Measurements from ENCODE around the gene TBR1. TPM values are rescaled to one million over a fixed set of nuclear protein-coding genes. Genes with fewer than 3 reads are reported as not detected.

The TBR1 gene
- total RNA-seq, 1 experiment from 2014 or later, result 0.15 TPM

DNA sequence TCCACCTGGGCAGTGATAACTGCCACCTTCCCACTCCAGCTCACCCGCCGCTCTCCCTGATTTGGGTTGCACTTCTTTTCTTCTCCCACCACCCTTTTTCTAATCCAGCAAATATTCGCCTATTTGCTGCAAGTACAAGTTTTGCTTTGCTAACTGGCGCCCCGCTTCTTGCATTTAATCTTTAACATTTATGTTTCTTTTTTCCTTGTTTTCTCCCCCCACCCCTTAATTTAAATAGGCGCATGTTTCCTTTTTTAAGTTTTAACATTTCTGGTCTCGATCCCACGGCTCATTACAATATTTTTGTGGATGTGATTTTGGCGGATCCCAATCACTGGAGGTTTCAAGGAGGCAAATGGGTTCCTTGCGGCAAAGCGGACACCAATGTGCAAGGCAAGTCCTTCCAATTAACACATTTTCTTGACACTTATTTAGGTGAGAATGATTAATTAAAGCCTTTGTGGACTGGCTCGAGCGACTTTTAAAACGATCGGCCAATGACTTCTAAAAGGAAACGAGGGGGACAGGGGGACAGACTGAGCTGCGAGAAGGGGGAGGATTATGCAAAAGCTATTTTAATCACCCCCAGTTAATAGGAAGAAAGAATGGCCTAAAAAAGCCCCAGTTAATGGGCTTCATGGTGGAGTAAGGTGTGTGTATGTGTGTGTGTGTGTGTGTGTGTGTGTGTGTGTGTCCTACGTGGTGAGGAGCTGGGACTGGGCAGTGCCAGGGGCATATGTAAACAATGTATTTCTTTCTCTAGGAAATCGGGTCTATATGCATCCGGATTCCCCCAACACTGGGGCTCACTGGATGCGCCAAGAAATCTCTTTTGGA is 1.6 kb downstream of the TBR1 start:
- no peak overlapping the region for H3K9ac ChIP-seq (ENCODE audit: low read length)
- no peak overlapping the region for H2AFZ ChIP-seq (ENCODE audit: low read length)
- H3K27me3 ChIP-seq (ENCODE audit: low read length), result no peaks in the 10 kb centered on the region
- H3K9me2 ChIP-seq (replicated peaks; ENCODE audit: insufficient read depth, low read length), result no peaks in the 10 kb centered on the region
- no peak overlapping the region for H3K4me3 ChIP-seq (ENCODE audit: low read length)
- H3K4me2 ChIP-seq (ENCODE audit: low read depth, low read length, poor library complexity, severe bottlenecking), result no peak overlapping the region
- H4K20me1 ChIP-seq (ENCODE audit: insufficient read depth, low read depth, low read length), result no peaks in the 10 kb centered on the region
- H3K79me2 ChIP-seq (ENCODE audit: low read length), result no peaks in the 10 kb centered on the region
- no peak for DNase-seq
- H3K36me3 ChIP-seq (ENCODE audit: insufficient read depth, low read length), result no peaks in the 10 kb centered on the region
- H3K4me1 ChIP-seq (ENCODE audit: low read length), result peaks cover 11% of the 10 kb centered on the region
- no peaks in the 10 kb centered on the region for H3K9me3 ChIP-seq (ENCODE audit: low read length)
- no peak overlapping the region for H3K27ac ChIP-seq (ENCODE audit: low read length)

DNA sequence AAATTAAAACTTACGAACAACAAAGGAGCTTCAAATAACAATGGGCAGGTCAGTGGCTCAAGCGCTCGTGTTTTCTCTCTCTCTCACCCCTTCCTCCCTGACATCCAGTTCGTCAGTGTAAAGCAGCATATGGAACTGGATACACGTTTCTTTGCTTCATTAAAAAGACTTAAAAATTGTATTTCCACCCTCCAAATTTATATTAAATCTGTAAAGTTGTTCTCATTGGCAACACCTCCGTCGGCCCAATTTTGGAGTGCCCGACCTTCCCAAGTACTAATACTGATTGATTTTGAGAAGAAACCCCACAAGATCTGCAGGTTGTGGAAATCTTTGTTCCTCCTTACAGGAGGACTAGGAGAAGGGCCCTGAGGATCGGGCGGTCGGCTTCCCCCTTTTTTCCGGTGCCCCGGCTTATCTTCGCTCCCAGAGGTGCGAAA is 2.2 kb downstream of the TBR1 start:
- Histone ChIP-seq H3K27ac (ENCODE audit: low read length) (no peak overlapping the region), H3K9ac (ENCODE audit: low read length) (no peak overlapping the region), H3K36me3 (ENCODE audit: insufficient read depth, low read length) (no peaks in the 10 kb centered on the region), H3K79me2 (ENCODE audit: low read length) (no peaks in the 10 kb centered on the region), H3K9me3 (ENCODE audit: low read length) (no peaks in the 10 kb centered on the region), H2AFZ (ENCODE audit: low read length) (no peak overlapping the region), H3K27me3 (ENCODE audit: low read length) (no peaks in the 10 kb centered on the region), H4K20me1 (ENCODE audit: insufficient read depth, low read depth, low read length) (no peaks in the 10 kb centered on the region), H3K4me2 (ENCODE audit: low read depth, low read length, poor library complexity, severe bottlenecking) (no peak overlapping the region), H3K4me1 (ENCODE audit: low read length) (peaks cover 11% of the 10 kb centered on the region), H3K9me2 (replicated peaks; ENCODE audit: insufficient read depth, low read length) (no peaks in the 10 kb centered on the region), H3K4me3 (ENCODE audit: low read length) (no peak overlapping the region)
- DNase-seq, result no peak

DNA sequence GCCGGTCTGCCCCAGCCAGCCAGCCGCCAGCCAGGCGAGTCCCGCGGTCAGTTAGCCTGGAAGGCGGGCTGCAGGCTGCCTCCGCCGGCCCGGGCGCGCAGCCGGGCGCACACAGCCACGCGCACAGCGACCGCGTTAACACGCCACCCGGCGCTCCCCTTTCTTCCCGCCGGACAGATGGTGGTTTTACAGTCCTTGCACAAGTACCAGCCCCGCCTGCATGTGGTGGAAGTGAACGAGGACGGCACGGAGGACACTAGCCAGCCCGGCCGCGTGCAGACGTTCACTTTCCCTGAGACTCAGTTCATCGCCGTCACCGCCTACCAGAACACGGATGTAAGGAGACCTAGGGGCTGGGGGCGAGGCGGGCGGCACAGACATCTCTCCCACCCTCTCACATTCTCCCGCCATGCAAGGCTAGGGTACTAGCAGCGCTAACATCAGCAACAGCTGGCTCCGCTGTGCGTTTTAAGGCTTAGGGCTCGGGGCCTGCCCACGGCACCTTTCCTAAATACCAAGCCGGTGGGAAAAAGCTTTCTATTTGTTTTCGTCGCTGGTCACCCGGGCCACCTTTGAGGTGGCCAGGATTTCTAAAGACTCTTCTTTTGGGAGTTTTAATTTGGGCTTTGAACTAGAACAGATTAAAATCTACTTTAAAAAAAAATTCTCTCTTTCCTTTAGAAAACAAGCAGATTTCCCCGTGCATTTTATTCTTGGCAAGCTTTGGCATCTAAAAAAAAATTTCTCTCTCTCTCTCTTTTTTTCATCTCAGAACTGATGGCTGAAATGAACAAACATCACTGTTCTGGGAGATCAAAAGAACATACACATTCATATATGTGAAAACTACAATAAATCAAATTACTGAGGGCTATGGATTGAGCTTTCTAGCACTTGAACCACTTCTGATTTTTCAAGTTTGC is 2.9 kb downstream of the TBR1 start:
- H3K27ac ChIP-seq (ENCODE audit: low read length), result no peak overlapping the region
- H4K20me1 ChIP-seq (ENCODE audit: insufficient read depth, low read depth, low read length), result no peaks in the 10 kb centered on the region
- H3K27me3 ChIP-seq (ENCODE audit: low read length), result no peaks in the 10 kb centered on the region
- no peaks in the 10 kb centered on the region for H3K9me2 ChIP-seq (replicated peaks; ENCODE audit: insufficient read depth, low read length)
- peaks cover 11% of the 10 kb centered on the region for H3K4me1 ChIP-seq (ENCODE audit: low read length)
- no peak for DNase-seq
- no peak overlapping the region for H3K4me3 ChIP-seq (ENCODE audit: low read length)
- H3K9me3 ChIP-seq (ENCODE audit: low read length), result no peaks in the 10 kb centered on the region
- no peaks in the 10 kb centered on the region for H3K36me3 ChIP-seq (ENCODE audit: insufficient read depth, low read length)
- no peak overlapping the region for H3K9ac ChIP-seq (ENCODE audit: low read length)
- no peak overlapping the region for H3K4me2 ChIP-seq (ENCODE audit: low read depth, low read length, poor library complexity, severe bottlenecking)
- no peaks in the 10 kb centered on the region for H3K79me2 ChIP-seq (ENCODE audit: low read length)
- no peak overlapping the region for H2AFZ ChIP-seq (ENCODE audit: low read length)

DNA sequence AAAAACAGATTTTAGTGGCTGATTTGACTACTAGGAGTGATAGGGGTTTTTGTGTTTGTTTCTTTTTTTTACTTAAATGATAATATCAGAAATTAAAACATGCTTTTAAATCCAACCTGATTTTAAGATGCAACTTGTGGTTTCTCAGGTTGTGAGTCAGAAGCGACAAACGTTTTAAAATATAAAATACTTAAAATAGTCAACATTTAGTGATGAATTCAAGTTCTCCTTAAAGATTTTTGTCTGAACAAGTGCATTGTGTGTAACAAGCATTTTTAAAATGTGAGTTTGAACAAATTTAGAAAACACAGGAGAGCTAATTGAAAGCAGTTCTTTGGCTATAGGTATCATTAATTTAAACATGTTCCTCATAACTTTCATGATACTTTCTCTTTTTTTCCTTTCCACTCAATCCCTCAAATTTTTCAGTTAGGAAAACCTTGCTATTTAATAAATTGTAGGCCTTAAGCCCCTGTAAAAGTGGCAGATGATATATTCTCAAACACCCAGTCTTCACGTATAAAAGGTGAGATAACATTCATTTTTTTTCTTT is 3.6 kb downstream of the TBR1 start:
- H4K20me1 ChIP-seq (ENCODE audit: insufficient read depth, low read depth, low read length), result no peaks in the 10 kb centered on the region
- no peak overlapping the region for H3K4me2 ChIP-seq (ENCODE audit: low read depth, low read length, poor library complexity, severe bottlenecking)
- H3K79me2 ChIP-seq (ENCODE audit: low read length), result no peaks in the 10 kb centered on the region
- no peak overlapping the region for H3K4me3 ChIP-seq (ENCODE audit: low read length)
- no peaks in the 10 kb centered on the region for H3K27me3 ChIP-seq (ENCODE audit: low read length)
- H3K9me2 ChIP-seq (replicated peaks; ENCODE audit: insufficient read depth, low read length), result no peaks in the 10 kb centered on the region
- H3K36me3 ChIP-seq (ENCODE audit: insufficient read depth, low read length), result no peaks in the 10 kb centered on the region
- no peak for DNase-seq
- no peaks in the 10 kb centered on the region for H3K9me3 ChIP-seq (ENCODE audit: low read length)
- H3K27ac ChIP-seq (ENCODE audit: low read length), result no peak overlapping the region
- H3K4me1 ChIP-seq (ENCODE audit: low read length), result peaks cover 11% of the 10 kb centered on the region
- H3K9ac ChIP-seq (ENCODE audit: low read length), result no peak overlapping the region
- H2AFZ ChIP-seq (ENCODE audit: low read length), result no peak overlapping the region

DNA sequence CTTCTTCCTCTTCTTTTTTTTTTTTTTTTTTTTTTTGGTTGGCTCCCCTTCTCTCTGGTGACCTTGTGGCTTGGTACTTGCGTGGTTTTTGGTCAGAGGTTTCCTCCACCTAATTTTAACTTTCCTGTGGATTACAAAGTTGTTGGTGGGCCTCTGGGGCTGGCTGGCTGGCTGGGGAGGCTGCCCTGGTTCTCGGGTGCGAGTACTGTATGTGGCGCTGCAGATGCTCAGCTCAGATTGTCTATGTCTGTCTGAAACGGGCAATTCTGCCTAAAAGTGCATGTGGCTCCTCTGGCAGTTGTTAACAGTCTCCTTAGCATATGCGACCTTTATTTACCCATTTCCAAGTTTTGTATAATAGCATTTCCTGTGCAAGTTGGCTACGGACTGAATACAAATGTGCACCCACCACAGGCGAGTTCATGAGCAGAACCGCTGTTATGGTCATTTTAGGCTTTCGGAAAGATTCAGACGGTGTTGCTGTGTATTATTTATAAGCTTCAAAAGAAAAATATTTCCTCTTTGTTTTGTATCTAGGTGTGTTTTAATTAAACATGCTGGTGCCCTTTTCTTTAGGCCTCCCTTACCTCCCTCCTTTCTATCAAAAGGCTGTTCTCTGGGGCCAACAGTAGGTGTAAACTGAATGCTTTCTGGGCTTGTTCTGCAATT is 4.4 kb downstream of the TBR1 start:
- Histone ChIP-seq H3K9me3 (ENCODE audit: low read length) (no peaks in the 10 kb centered on the region), H4K20me1 (ENCODE audit: insufficient read depth, low read depth, low read length) (no peaks in the 10 kb centered on the region), H3K4me2 (ENCODE audit: low read depth, low read length, poor library complexity, severe bottlenecking) (no peak overlapping the region), H3K27me3 (ENCODE audit: low read length) (no peaks in the 10 kb centered on the region), H3K9me2 (replicated peaks; ENCODE audit: insufficient read depth, low read length) (no peaks in the 10 kb centered on the region), H2AFZ (ENCODE audit: low read length) (no peak overlapping the region), H3K4me3 (ENCODE audit: low read length) (no peak overlapping the region), H3K79me2 (ENCODE audit: low read length) (no peaks in the 10 kb centered on the region), H3K27ac (ENCODE audit: low read length) (no peak overlapping the region), H3K4me1 (ENCODE audit: low read length) (peaks cover 5% of the 10 kb centered on the region), H3K9ac (ENCODE audit: low read length) (no peak overlapping the region), H3K36me3 (ENCODE audit: insufficient read depth, low read length) (no peaks in the 10 kb centered on the region)
- DNase-seq, result no peak

DNA sequence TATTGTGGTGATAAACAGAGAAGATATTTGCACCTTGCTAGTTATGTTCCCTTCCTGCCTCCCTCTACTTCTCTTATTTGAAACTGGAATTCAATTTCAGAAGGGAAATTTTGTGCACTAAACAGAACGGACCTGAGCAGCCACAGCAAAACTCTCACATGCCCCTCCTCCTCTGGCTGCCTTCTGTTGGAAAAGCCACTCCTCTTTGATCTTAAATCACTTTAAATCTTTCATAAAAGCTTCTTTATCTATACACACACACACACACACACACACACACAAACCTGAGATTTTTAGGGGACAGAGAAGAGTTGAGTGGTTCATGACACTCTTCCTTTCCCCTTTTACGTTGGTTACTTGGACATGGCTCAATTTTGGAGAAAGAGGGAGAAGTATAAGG is 5.6 kb downstream of the TBR1 start:
- Histone ChIP-seq H3K79me2 (ENCODE audit: low read length) (no peaks in the 10 kb centered on the region), H3K9me2 (replicated peaks; ENCODE audit: insufficient read depth, low read length) (no peaks in the 10 kb centered on the region), H3K27ac (ENCODE audit: low read length) (no peak overlapping the region), H3K27me3 (ENCODE audit: low read length) (no peaks in the 10 kb centered on the region), H3K9ac (ENCODE audit: low read length) (no peak overlapping the region), H3K4me1 (ENCODE audit: low read length) (no peaks in the 10 kb centered on the region), H3K9me3 (ENCODE audit: low read length) (no peaks in the 10 kb centered on the region), H3K4me2 (ENCODE audit: low read depth, low read length, poor library complexity, severe bottlenecking) (no peak overlapping the region), H3K36me3 (ENCODE audit: insufficient read depth, low read length) (no peaks in the 10 kb centered on the region), H4K20me1 (ENCODE audit: insufficient read depth, low read depth, low read length) (no peaks in the 10 kb centered on the region), H3K4me3 (ENCODE audit: low read length) (no peak overlapping the region), H2AFZ (ENCODE audit: low read length) (no peak overlapping the region)
- DNase-seq, result no peak

DNA sequence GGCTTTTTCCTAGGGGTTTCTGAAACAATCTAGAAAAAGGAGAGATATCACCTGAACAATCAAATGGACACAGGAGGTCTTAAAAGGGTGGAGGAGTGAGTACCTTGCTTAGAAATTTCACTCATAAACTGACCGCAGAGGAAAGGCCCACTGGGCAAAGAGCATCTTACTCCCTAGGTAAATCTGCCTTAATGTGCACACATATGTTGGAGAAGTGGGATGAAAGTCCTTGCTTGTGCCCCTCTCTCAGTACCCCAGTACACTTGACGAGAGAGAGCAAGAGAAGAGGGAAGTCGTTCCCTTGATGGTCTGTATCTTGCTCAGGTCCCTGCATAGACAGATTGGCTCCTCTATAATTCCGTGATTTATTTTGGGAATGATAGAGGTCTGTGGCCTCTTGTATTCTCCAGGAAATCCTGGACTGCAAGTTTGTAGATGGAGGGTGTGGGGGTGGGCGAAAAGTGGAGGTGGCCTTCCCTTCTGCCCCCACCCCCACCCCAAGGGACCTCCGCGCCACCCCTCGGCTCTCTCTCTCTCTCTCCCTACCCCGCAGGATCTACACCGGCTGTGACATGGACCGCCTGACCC is 6.8 kb downstream of the TBR1 start:
- H3K9ac ChIP-seq (ENCODE audit: low read length), result no peak overlapping the region
- no peaks in the 10 kb centered on the region for H4K20me1 ChIP-seq (ENCODE audit: insufficient read depth, low read depth, low read length)
- no peak overlapping the region for H2AFZ ChIP-seq (ENCODE audit: low read length)
- no peaks in the 10 kb centered on the region for H3K27me3 ChIP-seq (ENCODE audit: low read length)
- no peaks in the 10 kb centered on the region for H3K79me2 ChIP-seq (ENCODE audit: low read length)
- no peak for DNase-seq
- no peak overlapping the region for H3K27ac ChIP-seq (ENCODE audit: low read length)
- no peaks in the 10 kb centered on the region for H3K36me3 ChIP-seq (ENCODE audit: insufficient read depth, low read length)
- no peaks in the 10 kb centered on the region for H3K9me3 ChIP-seq (ENCODE audit: low read length)
- no peak overlapping the region for H3K4me3 ChIP-seq (ENCODE audit: low read length)
- no peaks in the 10 kb centered on the region for H3K4me1 ChIP-seq (ENCODE audit: low read length)
- no peak overlapping the region for H3K4me2 ChIP-seq (ENCODE audit: low read depth, low read length, poor library complexity, severe bottlenecking)
- H3K9me2 ChIP-seq (replicated peaks; ENCODE audit: insufficient read depth, low read length), result no peaks in the 10 kb centered on the region

Data from Karpas-422 (cell line).